Activated T-helper 1 cell treated with Interleukin-2 at 50 U/mL for 16 hours (primary cell): ENCODE measurements around the gene CD300LB.
"Not testable (repeated sequence)": the region's sequence is repeated elsewhere in the genome, so short reads cannot be mapped to it uniquely, and the experiment has no call there.

ENCODE experiments used
- DNase-seq: peaks from one replicate; pipeline ENCODE4 v3.0.0-alpha.2; 2020; ENCODE audit warnings: low read depth

CD300LB gene

DNA sequence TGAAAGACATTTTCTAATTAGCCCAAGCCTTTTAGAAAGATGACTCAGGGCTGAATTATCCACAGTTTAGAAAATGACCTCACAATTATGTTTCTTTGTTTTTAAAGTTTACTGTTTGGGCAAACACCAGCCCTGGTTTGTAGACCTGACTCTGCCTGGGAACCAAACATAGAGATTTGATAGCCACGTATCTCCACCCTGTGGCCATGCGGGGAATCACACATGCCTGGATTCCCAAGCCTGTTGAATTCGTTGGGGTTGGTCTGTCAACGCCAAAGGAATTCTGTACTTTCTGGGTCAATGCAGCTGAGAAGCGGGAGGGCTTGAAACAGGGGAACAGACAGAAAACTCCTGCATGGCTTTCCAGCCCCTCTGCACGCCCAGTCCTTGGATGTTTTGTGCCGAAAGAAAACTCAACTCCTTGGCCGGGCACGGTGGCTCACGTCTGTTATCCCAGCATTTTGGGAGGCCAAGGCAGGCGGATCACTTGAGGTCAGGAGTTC is 37.9 kb downstream of the CD300LB start:
- peak; percentile 37 for DNase-seq

DNA sequence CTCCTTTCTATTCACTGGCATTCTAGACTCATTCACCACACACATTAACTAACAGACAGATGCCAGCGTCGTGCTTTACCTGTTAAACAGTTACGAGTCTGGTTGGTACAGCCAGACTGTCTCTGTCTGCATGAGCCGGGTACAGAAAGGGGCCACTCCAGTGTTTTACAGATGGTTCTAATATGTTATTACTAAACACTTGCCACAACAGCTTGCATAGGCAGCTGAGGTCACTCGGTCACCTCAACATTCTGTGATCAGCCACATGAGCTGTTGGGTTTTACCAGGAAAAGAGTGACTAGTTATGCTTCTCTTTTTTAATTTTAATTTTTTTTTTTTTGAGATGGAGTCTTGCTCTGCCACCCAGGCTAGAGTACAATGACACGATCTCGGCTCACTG is 39.6 kb downstream of the CD300LB start:
- DNase-seq = no peak

DNA sequence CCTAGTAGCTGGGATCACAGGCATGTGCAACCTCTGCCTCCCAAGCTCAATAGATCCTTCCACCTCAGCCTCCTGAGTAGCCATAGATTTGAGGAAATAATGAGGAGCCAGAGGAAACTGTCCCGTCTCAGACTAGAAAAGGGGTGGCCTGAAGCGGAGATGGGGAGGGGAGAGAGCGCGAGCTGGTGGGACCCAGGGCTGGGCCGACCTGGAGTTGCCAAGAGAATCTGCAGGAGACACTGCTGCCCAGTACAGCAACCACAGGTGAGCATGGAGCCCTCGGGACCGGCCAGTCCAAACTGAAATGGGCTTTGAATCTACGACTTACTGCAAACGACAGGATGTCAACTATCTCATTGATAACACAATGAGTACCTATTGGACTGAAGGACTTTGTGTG is 40.6 kb downstream of the CD300LB start:
- DNase-seq = no peak

DNA sequence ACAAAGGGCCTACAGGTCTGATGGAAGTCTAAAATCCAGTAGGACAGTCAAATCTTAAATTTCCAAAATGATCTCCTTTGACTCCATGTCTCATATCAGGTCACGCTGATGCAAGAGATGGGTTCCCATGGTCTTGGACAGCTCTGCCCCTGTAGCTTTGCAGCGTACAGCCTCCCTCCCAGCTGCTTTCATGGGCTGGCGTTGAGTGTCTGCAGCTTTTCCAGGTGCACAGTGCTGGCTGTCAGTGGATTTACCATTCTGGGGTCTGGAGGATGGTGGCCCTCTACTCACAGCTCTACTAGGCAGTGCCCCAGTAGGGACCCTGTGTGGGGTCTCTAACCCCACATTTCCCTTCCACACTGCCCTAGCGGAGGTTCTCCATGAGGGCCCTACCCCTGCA is 43.0 kb downstream of the CD300LB start:
- DNase-seq = not testable (repeated sequence)

DNA sequence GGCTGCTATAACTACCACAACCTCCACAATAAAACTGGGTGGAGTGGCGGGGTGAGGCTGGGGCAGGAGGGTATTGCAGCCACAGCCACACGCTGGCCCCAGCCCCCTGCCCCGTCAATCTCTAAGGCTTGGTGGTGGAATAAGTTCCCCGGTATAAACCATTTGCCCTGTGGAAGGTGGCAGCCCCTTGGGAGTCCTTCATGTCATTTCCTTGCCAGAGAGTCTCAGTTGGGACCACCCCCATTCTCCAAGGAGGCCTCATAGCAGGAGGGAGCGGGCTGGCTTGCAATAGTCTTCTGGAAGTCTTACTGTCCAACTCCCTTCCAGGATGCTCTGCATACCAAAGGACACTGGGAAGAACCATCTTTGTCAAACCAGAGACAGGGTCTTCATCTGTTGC is 45.4 kb downstream of the CD300LB start:
- DNase-seq = no peak

DNA sequence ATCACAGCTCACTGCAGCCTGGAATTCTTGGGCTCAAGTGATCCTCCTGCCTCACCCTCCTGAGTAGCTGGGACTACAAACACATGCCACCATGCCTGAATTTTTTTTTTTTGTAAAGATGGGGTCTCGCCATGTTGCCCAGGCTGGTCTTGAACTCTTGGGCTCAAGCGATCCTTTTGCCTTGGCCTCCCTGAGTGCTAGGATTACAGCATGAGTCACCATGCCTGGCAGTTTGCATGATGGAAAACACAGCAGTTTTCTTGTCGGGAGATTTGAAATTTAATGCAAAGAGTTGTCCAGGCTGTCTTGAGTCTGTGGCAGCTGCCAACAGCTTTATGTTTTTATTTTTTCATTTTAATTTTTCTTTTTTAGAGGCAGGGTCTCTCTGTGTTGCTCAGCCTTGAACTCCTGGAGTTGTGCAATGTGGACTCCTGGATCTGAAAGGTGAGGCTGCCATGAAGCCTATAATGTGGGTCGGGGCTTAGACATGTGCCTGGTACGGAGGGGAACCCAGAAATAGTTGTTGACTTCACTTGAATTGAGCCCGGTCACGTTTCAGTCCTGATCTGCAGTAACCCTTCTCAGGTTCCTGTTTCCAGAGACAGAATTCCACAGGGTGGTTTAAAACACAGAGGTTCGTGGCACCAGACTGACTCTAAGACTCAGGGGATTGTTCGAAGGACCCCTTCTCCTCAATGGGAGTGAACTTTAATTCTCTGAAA is 46.1 kb downstream of the CD300LB start:
- DNase-seq = no peak

DNA sequence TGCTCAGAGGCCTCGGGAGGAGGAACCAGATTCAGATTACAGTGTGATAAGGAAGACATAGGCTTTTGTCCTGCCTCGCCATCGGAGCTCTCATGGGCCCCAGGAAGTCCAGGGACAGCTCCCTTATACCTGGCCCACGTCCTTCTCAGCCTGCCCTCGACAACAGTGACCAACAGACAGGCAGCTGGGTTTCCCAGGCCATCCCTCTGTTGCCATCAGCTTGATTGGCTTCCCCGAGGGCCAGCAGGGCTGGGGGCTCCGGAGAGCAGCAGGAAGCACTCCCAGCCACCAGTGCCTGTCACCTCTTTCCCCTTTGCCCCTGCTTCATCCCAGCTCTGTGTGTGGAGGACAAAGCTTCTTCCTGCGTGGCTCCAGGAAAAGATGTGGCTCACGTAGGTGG is 47.2 kb downstream of the CD300LB start:
- DNase-seq = no peak

DNA sequence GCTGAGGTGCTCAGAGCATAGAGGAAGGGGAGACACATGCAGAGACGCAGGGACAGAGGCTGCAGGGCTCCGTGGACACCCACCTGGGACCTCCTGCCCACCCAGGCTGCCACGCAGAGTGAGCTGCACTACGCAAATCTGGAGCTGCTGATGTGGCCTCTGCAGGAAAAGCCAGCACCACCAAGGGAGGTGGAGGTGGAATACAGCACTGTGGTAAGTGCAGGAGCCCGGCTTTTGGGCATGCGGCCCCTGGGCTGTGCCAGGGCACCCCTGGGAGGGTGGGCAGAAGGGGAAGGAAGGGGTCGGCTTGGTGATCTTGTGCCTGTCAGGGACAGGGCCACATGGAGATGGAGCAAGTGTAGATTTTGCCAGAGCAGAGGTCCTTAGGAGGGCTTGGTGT is 49.7 kb downstream of the CD300LB start:
- no peak for DNase-seq

DNA sequence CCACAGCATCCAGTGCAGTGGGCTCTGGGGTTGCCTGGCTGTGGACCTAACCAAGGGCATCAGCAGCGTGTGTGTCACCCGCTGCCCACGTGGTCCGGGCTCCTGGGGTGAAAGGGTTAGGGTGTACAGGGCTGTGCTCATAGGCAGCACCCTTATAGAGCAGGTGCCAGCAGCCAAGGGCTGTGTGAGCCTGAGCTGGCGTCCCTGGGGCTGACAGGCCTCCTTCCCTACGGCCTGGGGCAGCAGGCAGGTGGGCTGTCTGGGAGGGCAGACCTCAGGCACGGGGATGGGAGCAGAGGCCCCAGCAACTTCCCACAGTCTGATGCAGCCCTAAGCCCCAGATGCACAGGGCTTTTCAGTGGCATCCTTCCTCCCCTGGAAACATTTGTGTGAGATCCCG is 51.0 kb downstream of the CD300LB start:
- DNase-seq = no peak

DNA sequence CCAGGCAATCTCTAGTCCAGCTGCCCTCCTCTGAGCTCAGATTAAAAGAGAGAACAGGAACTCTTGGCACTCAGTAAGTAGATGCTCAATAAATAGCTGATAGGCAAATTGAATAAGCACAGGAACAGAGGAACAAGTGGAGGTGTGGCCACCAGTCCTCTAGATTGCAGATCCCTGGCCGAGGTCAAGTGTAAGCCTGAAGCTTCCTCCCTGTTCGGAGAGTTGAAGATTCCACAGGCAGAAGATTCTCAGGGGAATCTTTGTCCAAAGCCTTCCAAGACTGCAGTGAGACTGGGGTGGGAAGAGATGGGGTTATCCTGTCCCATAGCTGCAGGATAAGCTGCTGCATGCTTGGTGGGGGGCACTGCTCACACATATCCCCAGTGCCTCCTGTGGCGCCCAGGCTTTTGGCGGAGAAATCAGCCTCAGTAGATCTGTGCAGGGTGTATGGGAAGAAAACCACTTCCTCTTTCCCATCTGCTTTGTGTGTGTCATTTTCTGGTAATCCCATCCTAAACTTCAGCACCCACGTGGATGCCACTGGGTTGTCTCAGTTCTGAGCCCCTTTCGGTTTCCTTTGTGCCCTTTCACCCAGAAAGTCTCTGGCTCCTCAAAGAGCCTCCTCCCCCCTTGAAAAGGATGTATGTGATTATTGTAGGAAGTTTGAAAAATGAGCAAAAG is 52.7 kb downstream of the CD300LB start:
- DNase-seq = no peak

DNA sequence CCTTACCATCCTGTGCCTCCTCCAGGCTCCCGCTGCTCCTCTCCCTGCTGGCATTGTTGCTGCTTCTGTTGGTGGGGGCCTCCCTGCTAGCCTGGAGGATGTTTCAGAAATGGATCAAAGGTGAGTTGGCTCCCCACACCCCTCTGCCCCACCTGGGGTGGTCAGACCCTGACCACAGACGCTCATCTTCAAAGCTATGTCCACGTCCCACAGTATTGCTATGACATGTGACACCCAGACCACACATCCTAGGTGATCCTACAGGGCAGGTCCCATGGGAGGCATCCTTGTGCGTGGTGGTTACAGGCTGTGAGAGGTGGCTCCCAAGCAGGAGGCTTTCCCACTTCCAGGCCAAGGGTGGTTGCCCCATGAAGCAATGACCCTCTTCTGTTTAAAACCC is 53.9 kb downstream of the CD300LB start:
- DNase-seq = no peak

DNA sequence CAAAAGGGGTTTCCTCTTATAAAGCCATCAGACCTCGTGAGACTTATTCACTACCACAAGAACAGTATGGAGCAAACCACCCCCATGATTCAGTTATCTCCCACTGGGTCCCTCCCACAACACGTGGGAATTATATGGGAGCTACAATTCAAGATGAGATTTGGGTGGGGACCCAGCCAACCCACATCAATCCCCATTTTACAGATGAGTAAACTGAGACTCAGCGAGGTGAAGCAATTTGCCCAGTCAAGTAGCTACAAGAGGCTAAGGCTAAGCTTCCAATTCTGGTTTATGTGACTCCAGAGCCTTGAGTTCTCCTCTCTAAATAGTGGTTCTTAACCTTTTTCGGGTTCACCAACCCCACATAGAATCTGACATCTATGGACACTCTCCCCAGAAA is 56.1 kb downstream of the CD300LB start:
- DNase-seq = no peak

DNA sequence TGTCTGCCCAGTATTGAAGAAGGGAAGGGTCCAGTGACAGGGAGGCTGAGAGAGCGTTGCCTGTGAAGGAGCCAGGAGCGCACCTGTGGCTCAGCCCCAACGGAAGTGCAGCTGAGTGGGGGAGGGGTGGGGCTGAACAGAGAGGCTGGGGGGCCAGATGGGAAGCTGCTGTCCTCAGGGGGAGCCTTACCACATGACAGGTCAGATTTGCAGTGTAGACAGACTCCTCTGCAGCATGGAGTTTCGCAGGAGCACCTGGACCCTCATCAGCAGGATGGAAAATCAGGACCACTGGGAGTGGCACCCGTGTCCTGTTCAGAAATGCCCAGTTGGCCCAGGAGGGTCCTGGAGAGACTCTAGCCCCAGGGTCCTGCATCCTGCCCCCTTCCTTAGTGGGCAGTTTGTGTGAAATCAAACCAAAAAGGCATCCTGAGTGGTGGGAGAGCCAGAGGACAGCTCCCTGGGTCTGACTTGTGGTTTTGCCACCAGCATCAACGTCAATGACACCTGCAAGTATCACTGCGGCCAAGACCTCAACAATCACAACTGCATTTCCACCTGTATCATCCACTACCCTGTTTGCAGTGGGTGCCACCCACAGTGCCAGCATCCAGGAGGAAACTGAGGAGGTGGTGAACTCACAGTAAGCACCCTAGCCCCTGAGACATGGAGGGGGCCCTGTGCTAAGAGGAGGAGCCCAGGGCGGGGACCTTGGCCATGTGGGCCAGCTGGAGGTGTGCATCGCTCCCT is 57.1 kb downstream of the CD300LB start:
- DNase-seq = no peak

DNA sequence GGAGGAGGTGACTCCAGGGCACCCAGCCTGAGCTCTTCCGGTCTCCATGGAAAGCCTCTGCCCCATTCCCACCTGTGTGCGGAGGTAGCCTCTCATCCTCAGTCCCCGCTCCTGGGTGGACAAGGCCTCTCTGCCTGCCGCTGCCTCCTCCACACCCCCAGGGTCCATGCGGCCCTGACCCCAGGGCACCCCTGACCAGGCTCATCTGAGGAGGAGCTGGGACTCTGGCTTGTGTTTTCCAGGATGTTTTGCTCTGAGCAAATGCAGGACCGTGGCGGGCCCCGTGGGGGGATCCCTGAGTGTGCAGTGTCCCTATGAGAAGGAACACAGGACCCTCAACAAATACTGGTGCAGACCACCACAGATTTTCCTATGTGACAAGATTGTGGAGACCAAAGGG is 58.0 kb downstream of the CD300LB start:
- no peak for DNase-seq

DNA sequence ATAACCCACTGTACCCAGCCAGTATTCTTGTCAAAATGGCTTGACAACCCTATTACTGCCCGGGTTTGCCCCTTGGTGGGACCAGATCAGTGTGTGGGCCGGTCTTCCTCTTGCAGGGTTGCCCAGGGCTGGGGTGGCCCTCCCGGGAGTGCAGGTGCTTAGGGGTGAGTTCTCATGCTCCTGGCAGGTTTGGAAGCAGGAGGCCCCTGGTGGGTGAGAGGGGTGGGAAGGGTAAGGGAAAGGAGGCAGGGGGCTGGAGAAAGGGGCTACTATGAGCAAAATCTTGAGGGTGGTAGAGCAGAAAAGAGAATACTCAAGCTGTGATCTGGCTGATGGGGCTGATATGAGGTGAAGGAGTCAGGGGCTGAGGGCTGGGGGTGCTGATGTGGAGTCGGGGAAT is 58.4 kb downstream of the CD300LB start:
- DNase-seq = no peak

DNA sequence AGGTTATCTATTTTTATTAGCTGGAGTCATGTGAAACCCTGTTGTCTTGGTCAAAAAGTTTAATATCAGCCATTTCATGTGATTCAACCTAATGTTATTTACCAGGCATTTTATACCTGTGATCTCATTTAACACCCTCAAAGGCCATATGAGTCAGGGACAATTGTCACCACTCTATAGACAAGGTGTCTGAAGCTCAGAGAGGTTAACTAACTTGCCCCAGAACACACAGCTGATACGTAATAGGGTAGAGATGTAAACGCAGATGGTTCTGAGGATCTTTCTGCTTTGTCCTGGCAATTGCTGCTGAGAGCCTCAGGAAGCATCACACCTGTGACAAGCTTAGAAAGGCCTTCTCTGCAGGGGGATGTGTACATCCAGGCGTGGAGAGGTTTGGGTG is 59.9 kb downstream of the CD300LB start:
- DNase-seq = no peak
